GM12874 (cell line): Measurements from ENCODE around the gene CDC5L.

ENCODE experiments used
- CTCF ChIP-seq: IDR thresholded peaks from 2 replicates; pipeline ENCODE4 v1.5.1; 2011; ENCODE audit warnings: low read depth, mild to moderate bottlenecking, control low read depth, low read length, moderate library complexity; ENCODE audit not compliant: insufficient read depth

The CDC5L gene

GRCh38 chr6:44487586-44487985 lies 100.1 kb downstream of the CDC5L start:
- no peak for TF ChIP-seq CTCF

DNA sequence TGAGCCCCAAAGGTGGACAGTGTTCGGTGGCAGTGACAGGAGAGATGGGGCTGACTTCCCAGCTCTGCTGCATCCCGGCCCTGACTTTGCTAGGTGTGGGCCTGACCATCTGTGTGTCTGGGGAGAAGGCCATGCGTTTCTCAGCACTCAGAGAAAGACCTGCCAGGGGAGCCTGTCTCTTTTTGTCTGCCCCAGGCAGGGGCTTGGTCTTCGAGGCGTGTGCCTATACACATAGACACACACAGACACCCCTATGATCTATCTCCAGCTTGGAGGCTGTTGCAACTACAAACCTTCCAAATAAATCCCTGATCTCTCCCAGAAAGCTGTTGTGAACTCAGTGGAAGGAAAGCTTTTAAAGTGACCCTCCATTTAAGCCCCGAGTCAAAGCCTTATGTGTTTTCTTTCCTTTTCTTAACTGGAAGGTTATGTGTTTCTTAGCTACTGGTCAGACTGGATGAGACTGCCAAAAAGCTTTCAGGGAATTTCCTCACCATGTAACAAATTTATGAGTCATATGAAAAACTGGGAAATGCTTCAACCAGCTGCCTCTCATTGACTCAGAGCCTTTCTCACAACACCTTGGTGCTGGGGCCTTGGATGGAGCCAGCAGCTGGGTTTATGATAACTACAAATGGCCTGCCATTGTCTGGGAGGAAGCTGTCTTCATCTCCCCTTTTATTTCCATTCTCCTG lies 102.6 kb downstream of the CDC5L start:
- TF ChIP-seq CTCF = no peak

- no peak for TF ChIP-seq CTCF
These were observed 105.6 kb downstream of the CDC5L start for GRCh38 chr6:44493132-44493531.

GRCh38 chr6:44493593-44493992 lies 106.1 kb downstream of the CDC5L start:
- TF ChIP-seq CTCF = no peak

DNA sequence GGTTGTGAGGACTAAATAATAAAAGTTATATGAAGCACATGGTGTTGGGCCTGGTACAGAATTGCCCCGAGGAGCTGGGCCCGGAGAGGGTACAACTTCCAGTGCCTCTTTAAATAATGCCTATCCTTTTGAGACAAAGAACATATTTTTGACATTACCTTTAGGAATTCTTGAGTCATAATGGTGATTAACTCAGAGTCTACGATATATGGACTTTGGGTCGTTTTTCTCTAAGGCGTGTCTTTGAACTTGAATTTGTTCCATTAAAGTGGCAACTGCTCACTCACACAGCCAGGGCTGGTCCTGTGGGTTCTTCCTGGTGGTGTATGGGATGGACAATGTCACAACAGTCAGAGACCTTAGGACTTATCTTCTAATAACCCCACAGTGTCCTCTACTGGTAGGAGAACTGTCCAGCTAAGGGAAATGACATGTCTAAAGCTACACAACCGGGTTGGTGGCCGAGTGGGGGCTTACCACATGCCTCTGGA lies 106.5 kb downstream of the CDC5L start:
- peak; percentile 19; the same call in 1 of the 2 replicates for TF ChIP-seq CTCF

DNA sequence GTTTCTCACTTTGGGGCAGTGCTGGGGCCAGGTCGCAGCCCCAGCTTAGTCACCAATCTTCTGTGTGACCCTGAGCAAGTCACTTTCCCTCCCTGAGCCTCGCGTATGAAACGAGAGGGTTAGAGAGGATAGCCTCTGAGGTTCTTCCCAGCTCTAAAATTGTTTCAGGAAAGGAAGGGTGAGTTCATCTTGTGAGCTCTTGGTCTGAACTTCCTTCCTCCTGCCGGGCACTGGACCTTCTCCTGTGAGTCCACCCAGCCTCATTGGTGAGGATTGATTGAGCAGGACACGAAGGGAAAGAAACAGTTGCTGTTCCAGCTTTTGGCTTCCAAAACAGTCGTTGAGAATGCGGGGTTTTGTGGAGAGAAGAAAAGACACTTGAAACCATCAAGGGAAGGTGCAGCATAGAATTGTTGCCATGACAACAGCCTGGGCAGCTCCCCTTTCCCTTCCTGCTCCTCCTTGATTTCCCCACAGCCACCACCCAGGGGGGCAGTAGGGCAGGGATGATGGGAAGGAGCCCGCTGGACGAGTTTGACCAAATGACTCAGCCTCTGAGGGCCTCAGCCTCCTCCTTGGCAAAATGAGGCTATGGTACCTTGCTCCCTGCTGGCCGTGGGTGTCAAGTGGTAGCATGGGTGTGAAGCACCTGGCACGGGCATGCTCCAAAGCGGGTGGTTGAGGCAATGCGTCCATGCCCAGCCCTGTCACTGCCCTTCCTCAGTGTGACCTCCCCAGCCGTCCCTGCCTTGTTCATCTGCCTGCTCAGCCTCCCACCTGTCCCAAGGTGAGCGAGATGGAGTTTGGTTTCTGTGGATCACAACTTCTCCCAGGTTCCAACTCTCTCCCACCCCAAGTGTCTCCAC lies 107.8 kb downstream of the CDC5L start:
- TF ChIP-seq CTCF = no peak

- TF ChIP-seq CTCF = no peak
These were observed 109.3 kb downstream of the CDC5L start for GRCh38 chr6:44496665-44497369.
